Measurements from ENCODE around the gene LGALS7. TPM values are rescaled to one million over a fixed set of nuclear protein-coding genes. Genes with fewer than 3 reads are reported as not detected.
"Not testable (repeated sequence)": the region's sequence is repeated elsewhere in the genome, so short reads cannot be mapped to it uniquely, and the experiment has no call there.

The LGALS7 gene
- total RNA-seq, 1 experiment from 2014 or later = not detected

DNA sequence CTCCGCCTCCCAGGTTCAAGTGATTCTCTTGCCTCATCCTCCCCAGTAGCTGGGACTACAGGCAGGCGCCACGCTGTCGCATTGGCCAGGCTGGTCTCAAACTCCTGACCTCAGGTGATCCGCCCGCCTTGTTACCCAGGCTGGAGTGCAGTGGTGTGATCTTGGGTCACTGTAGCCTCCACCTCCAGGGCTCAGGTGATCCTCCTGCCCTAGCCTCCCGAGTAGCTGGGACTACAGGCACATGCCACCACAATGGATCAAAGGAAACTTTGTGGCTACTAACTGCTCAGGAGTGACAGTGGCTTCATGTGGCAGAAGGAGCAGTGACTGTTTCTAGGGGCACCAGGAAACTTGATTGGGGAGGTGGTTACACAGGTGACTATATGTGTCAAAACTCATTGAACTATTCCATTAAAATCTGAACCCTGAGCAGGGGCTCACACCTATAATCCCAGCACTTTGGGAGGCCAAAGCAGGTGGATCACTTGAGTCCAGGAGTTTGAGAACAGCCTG is 11.9 kb upstream of the LGALS7 start:
- BruUV-seq (replicated peaks) = no TSS peak
- Histone ChIP-seq H3K4me3 (ENCODE audit: low read depth, low read length) (no peak overlapping the region), H3K4me1 (peaks cover 14% of the 10 kb centered on the region), H3K36me3 (ENCODE audit: control insufficient read depth, insufficient read depth, low read length) (no peaks in the 10 kb centered on the region), H3K9me3 (no peaks in the 10 kb centered on the region), H3K27me3 (replicated peaks; ENCODE audit: control insufficient read depth, insufficient read depth, low read length) (no peaks in the 10 kb centered on the region)
- TF ChIP-seq, protein P1, sequence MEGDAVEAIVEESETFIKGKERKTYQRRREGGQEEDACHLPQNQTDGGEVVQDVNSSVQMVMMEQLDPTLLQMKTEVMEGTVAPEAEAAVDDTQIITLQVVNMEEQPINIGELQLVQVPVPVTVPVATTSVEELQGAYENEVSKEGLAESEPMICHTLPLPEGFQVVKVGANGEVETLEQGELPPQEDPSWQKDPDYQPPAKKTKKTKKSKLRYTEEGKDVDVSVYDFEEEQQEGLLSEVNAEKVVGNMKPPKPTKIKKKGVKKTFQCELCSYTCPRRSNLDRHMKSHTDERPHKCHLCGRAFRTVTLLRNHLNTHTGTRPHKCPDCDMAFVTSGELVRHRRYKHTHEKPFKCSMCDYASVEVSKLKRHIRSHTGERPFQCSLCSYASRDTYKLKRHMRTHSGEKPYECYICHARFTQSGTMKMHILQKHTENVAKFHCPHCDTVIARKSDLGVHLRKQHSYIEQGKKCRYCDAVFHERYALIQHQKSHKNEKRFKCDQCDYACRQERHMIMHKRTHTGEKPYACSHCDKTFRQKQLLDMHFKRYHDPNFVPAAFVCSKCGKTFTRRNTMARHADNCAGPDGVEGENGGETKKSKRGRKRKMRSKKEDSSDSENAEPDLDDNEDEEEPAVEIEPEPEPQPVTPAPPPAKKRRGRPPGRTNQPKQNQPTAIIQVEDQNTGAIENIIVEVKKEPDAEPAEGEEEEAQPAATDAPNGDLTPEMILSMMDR (IDR thresholded peaks at IDR 0.05; ENCODE audit: insufficient read depth in 1 of 2, low read depth in 1 of 2, low read length in 1 of 2, severe bottlenecking in 1 of 2, unreplicated experiment in 1 of 2) = no peak
- ChIA-PET CTCF (interaction anchor here (0.6 kb wide), 1 partner anchor 397 kb away, joined by 8 read pairs; no protein-coding TSS in a partner anchor), POLR2A (no interaction called here)
- intact Hi-C loops (cut with micrococcal nuclease; ENCODE audit: unreplicated experiment) = no loop called here
- H3K27me3 Mint-ChIP-seq (ENCODE audit: insufficient read depth, unreplicated experiment) = no peaks in the 10 kb centered on the region
- peak overlapping the region; percentile 76 for H3K27ac Mint-ChIP-seq (ENCODE audit: unreplicated experiment)
- no peak for DNase-seq
- no peak overlapping the region for H3K4me3 Mint-ChIP-seq (ENCODE audit: unreplicated experiment)
- H3K4me1 Mint-ChIP-seq (ENCODE audit: low read depth, unreplicated experiment) = no peaks in the 10 kb centered on the region
- no peaks in the 10 kb centered on the region for H3K36me3 Mint-ChIP-seq (ENCODE audit: insufficient read depth, unreplicated experiment)
- no peaks in the 10 kb centered on the region for H3K9me3 Mint-ChIP-seq (ENCODE audit: unreplicated experiment)

DNA sequence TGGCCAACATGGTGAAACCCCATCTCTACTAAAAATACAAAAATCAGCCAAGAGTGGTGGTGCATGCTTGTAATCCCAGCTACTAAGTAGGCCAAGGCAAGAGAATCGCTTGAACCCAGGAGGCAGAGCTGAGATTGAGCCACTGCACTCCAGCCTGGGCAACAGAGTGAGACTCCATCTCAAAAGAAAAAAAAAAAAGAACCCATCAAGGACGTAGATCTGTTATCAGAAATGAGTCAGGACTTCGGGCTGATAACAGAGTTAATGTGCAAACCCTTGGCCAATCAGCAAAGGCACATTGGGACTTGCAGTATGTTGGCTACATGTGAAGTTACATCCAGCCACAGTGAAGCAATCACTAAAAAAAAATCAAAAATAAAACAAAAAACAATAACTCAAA is 10.9 kb upstream of the LGALS7 start:
- H3K36me3 ChIP-seq (ENCODE audit: control insufficient read depth, insufficient read depth, low read length) = no peaks in the 10 kb centered on the region
- Mint-ChIP-seq H3K4me3 (ENCODE audit: unreplicated experiment) (no peak overlapping the region), H3K27me3 (ENCODE audit: insufficient read depth, unreplicated experiment) (no peaks in the 10 kb centered on the region), H3K36me3 (ENCODE audit: insufficient read depth, unreplicated experiment) (no peaks in the 10 kb centered on the region), H3K9me3 (ENCODE audit: unreplicated experiment) (no peaks in the 10 kb centered on the region), H3K27ac (ENCODE audit: unreplicated experiment) (peak overlapping the region; percentile 76), H3K4me1 (ENCODE audit: low read depth, unreplicated experiment) (no peaks in the 10 kb centered on the region)
- H3K4me1 ChIP-seq = peaks cover 14% of the 10 kb centered on the region
- TF ChIP-seq, protein P1 (IDR thresholded peaks at IDR 0.05; ENCODE audit: insufficient read depth in 1 of 2, low read depth in 1 of 2, low read length in 1 of 2, severe bottlenecking in 1 of 2, unreplicated experiment in 1 of 2) = no peak
- BruUV-seq (replicated peaks) = no TSS peak
- POLR2A ChIA-PET = interaction anchor here (0.6 kb wide), 1 partner anchor 115 kb away, joined by 3 read pairs; the partner anchor contains the start of genes NFKBIB and SIRT2
- no peak overlapping the region for H3K4me3 ChIP-seq (ENCODE audit: low read depth, low read length)
- H3K9me3 ChIP-seq = no peaks in the 10 kb centered on the region
- intact Hi-C loops (cut with micrococcal nuclease; ENCODE audit: unreplicated experiment) = no loop called here
- DNase-seq = peak; percentile 63 to 82
- CTCF ChIA-PET = interaction anchor here (0.7 kb wide), 1 partner anchor 28 kb away, joined by 5 read pairs; the partner anchor contains the start of gene LGALS4
- H3K27me3 ChIP-seq (replicated peaks; ENCODE audit: control insufficient read depth, insufficient read depth, low read length) = no peaks in the 10 kb centered on the region

DNA sequence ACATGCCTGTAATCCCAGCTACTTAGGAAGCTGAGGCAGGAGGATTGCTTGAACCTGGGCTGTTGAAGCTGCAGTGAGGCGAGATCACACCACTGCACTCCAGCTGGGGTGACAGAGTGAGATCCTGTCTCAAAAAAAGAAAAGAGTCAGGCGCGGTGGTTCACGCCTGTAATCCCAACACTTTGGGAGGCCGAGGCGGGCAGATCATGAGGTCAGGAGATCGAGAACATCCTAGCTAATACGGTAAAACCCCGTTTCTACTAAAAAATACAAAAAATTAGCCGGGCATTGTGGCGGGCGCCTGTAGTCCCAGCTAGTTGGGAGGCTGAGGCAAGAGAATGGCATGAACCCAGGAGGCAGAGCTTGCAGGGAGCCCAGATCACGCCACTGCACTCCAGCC is 8.9 kb upstream of the LGALS7 start:
- peaks cover 14% of the 10 kb centered on the region for H3K4me1 ChIP-seq
- H3K27ac Mint-ChIP-seq (ENCODE audit: unreplicated experiment); H3K36me3 ChIP-seq (ENCODE audit: control insufficient read depth, insufficient read depth, low read length); H3K9me3 Mint-ChIP-seq (ENCODE audit: unreplicated experiment); H3K4me3 Mint-ChIP-seq (ENCODE audit: unreplicated experiment); H3K4me1 Mint-ChIP-seq (ENCODE audit: low read depth, unreplicated experiment); intact Hi-C loops (cut with micrococcal nuclease; ENCODE audit: unreplicated experiment); H3K4me3 ChIP-seq (ENCODE audit: low read depth, low read length); POLR2A ChIA-PET; H3K27me3 Mint-ChIP-seq (ENCODE audit: insufficient read depth, unreplicated experiment); H3K27me3 ChIP-seq (replicated peaks; ENCODE audit: control insufficient read depth, insufficient read depth, low read length); H3K36me3 Mint-ChIP-seq (ENCODE audit: insufficient read depth, unreplicated experiment); BruUV-seq (replicated peaks); H3K9me3 ChIP-seq; DNase-seq; CTCF ChIA-PET: not testable (repeated sequence)

DNA sequence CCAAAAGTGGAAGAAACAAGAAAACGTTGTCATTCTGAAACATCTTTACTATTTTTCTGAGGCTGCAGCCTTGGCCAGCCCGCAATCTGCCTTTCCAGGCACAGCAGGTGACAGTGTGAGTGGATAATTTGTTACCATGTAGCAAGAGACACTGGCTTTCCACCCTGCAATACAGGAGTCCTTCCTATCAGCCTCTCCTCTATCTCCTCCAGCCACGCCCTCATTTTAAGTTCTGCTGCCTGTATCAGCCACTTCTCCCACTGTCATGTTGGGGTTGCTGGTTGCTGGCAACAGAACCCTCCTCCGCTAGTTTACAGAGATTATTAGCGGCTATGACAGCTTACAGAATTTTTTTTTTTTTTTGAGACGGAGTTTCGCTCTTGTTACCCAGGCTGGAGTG is 7.7 kb upstream of the LGALS7 start:
- Mint-ChIP-seq H3K27me3 (ENCODE audit: insufficient read depth, unreplicated experiment) (no peaks in the 10 kb centered on the region), H3K36me3 (ENCODE audit: insufficient read depth, unreplicated experiment) (no peaks in the 10 kb centered on the region), H3K9me3 (ENCODE audit: unreplicated experiment) (no peaks in the 10 kb centered on the region), H3K4me3 (ENCODE audit: unreplicated experiment) (no peak overlapping the region), H3K27ac (ENCODE audit: unreplicated experiment) (no peak overlapping the region), H3K4me1 (ENCODE audit: low read depth, unreplicated experiment) (no peaks in the 10 kb centered on the region)
- POLR2A ChIA-PET = no interaction called here
- no peaks in the 10 kb centered on the region for H3K27me3 ChIP-seq (replicated peaks; ENCODE audit: control insufficient read depth, insufficient read depth, low read length)
- BruUV-seq (replicated peaks) = no TSS peak
- no peak for DNase-seq
- H3K36me3 ChIP-seq (ENCODE audit: control insufficient read depth, insufficient read depth, low read length) = no peaks in the 10 kb centered on the region
- intact Hi-C loops (cut with micrococcal nuclease; ENCODE audit: unreplicated experiment) = no loop called here
- H3K9me3 ChIP-seq = no peaks in the 10 kb centered on the region
- H3K4me1 ChIP-seq = peaks cover 14% of the 10 kb centered on the region
- TF ChIP-seq, protein P1 (IDR thresholded peaks at IDR 0.05; ENCODE audit: insufficient read depth in 1 of 2, low read depth in 1 of 2, low read length in 1 of 2, severe bottlenecking in 1 of 2, unreplicated experiment in 1 of 2) = no peak
- CTCF ChIA-PET = no interaction called here
- H3K4me3 ChIP-seq (ENCODE audit: low read depth, low read length) = no peak overlapping the region
